ENCODE data around the gene TREM1.

Gene TREM1

GRCh38 chr6:41294214-41294872, 7.9 kb upstream of the TREM1 start:
- DNase-seq (ENCODE audit: low spot score) = no peak

GRCh38 chr6:41291717-41292116, 5.2 kb upstream of the TREM1 start:
- DNase-seq (ENCODE audit: low spot score) = no peak

- DNase-seq (ENCODE audit: low spot score) = no peak
Observed at GRCh38 chr6:41289815-41290214, 3.3 kb upstream of the TREM1 start.

GRCh38 chr6:41288754-41289129, 2.3 kb upstream of the TREM1 start:
- no peak for DNase-seq (ENCODE audit: low spot score)

- DNase-seq (ENCODE audit: low spot score) = no peak
Observed at GRCh38 chr6:41288030-41288753, 1.7 kb upstream of the TREM1 start.

- no peak for DNase-seq (ENCODE audit: low spot score)
Observed at GRCh38 chr6:41284726-41285125, 1.8 kb downstream of the TREM1 start.

GRCh38 chr6:41283600-41283999, 2.9 kb downstream of the TREM1 start:
- no peak for DNase-seq (ENCODE audit: low spot score)

GRCh38 chr6:41280381-41281057, 6.0 kb downstream of the TREM1 start:
- DNase-seq (ENCODE audit: low spot score) = no peak

GRCh38 chr6:41278699-41279405, 7.6 kb downstream of the TREM1 start:
- peak; percentile 87 for DNase-seq (ENCODE audit: low spot score)

- no peak for DNase-seq (ENCODE audit: low spot score)
Observed at GRCh38 chr6:41277605-41278004, 8.9 kb downstream of the TREM1 start.

- no peak for DNase-seq (ENCODE audit: low spot score)
Observed at GRCh38 chr6:41275489-41275888, 11.0 kb downstream of the TREM1 start.

- DNase-seq (ENCODE audit: low spot score) = no peak
Observed at GRCh38 chr6:41274256-41274655, 12.2 kb downstream of the TREM1 start.

- no peak for DNase-seq (ENCODE audit: low spot score)
Observed at GRCh38 chr6:41273714-41274113, 12.8 kb downstream of the TREM1 start.

- DNase-seq (ENCODE audit: low spot score) = no peak
Observed at GRCh38 chr6:41272591-41273240, 13.8 kb downstream of the TREM1 start.

GRCh38 chr6:41271901-41272395, 14.5 kb downstream of the TREM1 start:
- DNase-seq (ENCODE audit: low spot score) = no peak

GRCh38 chr6:41269716-41270115, 16.8 kb downstream of the TREM1 start:
- DNase-seq (ENCODE audit: low spot score) = no peak

GRCh38 chr6:41269166-41269565, 17.3 kb downstream of the TREM1 start:
- no peak for DNase-seq (ENCODE audit: low spot score)

- DNase-seq (ENCODE audit: low spot score) = no peak
Observed at GRCh38 chr6:41268478-41268877, 18.0 kb downstream of the TREM1 start.

- DNase-seq (ENCODE audit: low spot score) = no peak
Observed at GRCh38 chr6:41266541-41266940, 19.9 kb downstream of the TREM1 start.

GRCh38 chr6:41263267-41263666, 23.2 kb downstream of the TREM1 start:
- no peak for DNase-seq (ENCODE audit: low spot score)

GRCh38 chr6:41262401-41262800, 24.1 kb downstream of the TREM1 start:
- DNase-seq (ENCODE audit: low spot score) = no peak

GRCh38 chr6:41258196-41258493, 28.3 kb downstream of the TREM1 start:
- DNase-seq (ENCODE audit: low spot score) = no peak

Data from hematopoietic multipotent progenitor cell treated with erythropoietin and hydrocortisone succinate and interleukin-3 and kit ligand, for 15 days (in vitro differentiated cells).